GM12878 (cell line): ENCODE results near the gene HIVEP1. TPM values are rescaled to one million over a fixed set of nuclear protein-coding genes. Genes with fewer than 3 reads are reported as not detected.

Source experiments
- ATF7 ChIP-seq: fragments of 450-650 bp; IDR thresholded peaks from 2 replicates; pipeline ENCODE4 v1.6.1; 2016; ENCODE audit warnings: low read depth, mild to moderate bottlenecking
- BACH1 ChIP-seq: fragments of 450-650 bp; IDR thresholded peaks from 2 replicates; pipeline ENCODE4 v1.6.1; 2017; ENCODE audit warnings: mild to moderate bottlenecking, borderline replicate concordance
- BCL11A ChIP-seq: IDR thresholded peaks from 2 replicates; pipeline ENCODE4 v1.6.1; 2011; ENCODE audit warnings: low read depth, low read length
- BHLHE40 ChIP-seq, 2 experiments: fragments of 450-650 bp in 1 of 2; IDR thresholded peaks; 2 replicates each; pipeline ENCODE4 v1.6.1; 2011 to 2017; ENCODE audit warnings: low read depth in 2 of 2, borderline replicate concordance in 1 of 2, improper control_type of control experiment in 1 of 2, low read length in 1 of 2, mild to moderate bottlenecking in 1 of 2
- IKZF2 ChIP-seq, 2 experiments: fragments of 450-650 bp; IDR thresholded peaks; 2 replicates each; pipeline ENCODE4 v1.6.1; 2017; ENCODE audit warnings: mild to moderate bottlenecking in 2 of 2, moderate library complexity in 2 of 2
- LARP7 ChIP-seq: fragments of 450-650 bp; IDR thresholded peaks from 2 replicates; pipeline ENCODE4 v1.6.1; 2017; ENCODE audit warnings: mild to moderate bottlenecking
- MEF2A ChIP-seq: IDR thresholded peaks from 2 replicates; pipeline ENCODE4 v1.6.1; 2011; ENCODE audit warnings: low read depth, mild to moderate bottlenecking, low read length, moderate library complexity; ENCODE audit not compliant: insufficient read depth
- MEF2B ChIP-seq: fragments of 450-650 bp; IDR thresholded peaks from 2 replicates; pipeline ENCODE4 v1.6.1; 2018; ENCODE audit warnings: mild to moderate bottlenecking, moderate library complexity; ENCODE audit not compliant: partially characterized antibody, poor library complexity, severe bottlenecking
- MTA2 ChIP-seq: fragments of 450-650 bp; IDR thresholded peaks from 2 replicates; pipeline ENCODE4 v1.6.1; 2016; ENCODE audit warnings: low read depth, mild to moderate bottlenecking, moderate library complexity
- NBN ChIP-seq: fragments of 450-650 bp; IDR thresholded peaks from 2 replicates; pipeline ENCODE4 v1.6.1; 2016
- NFYB ChIP-seq: IDR thresholded peaks from 2 replicates; pipeline ENCODE4 v1.6.1; 2011; ENCODE audit warnings: low read depth, mild to moderate bottlenecking, low read length, improper control_type of control experiment, moderate library complexity; ENCODE audit not compliant: insufficient read depth
- RBBP5 ChIP-seq: fragments of 200-600 bp; sonication (generic); conservative IDR thresholded peaks from 2 replicates; pipeline ENCODE4 v1.6.1; 2016
- SIX5 ChIP-seq: IDR thresholded peaks from 2 replicates; pipeline ENCODE4 v1.6.1; 2011; ENCODE audit warnings: mild to moderate bottlenecking, low read depth, low read length, moderate library complexity; ENCODE audit not compliant: severe bottlenecking
- SPI1 ChIP-seq: IDR thresholded peaks from 2 replicates; pipeline ENCODE4 v1.6.1; 2011; ENCODE audit warnings: low read depth, mild to moderate bottlenecking, low read length, moderate library complexity, borderline replicate concordance; ENCODE audit not compliant: insufficient read depth
- ZBED1 ChIP-seq: IDR thresholded peaks from 2 replicates; pipeline ENCODE4 v1.6.1; 2016; ENCODE audit warnings: borderline replicate concordance
- ZNF24 ChIP-seq: fragments of 450-650 bp; IDR thresholded peaks from 2 replicates; pipeline ENCODE4 v1.6.1; 2017; ENCODE audit warnings: antibody characterized with exemption, mild to moderate bottlenecking
- polyA plus RNA-seq, 11 experiments: library from polyadenylated mRNA; depleted of rRNA in 4 of 11; unstranded in 6 of 11; stranded (reverse) in 5 of 11; fragments of >200 nt; fragmentation: Nextera tagmentation in 4 of 11; fragmentation: Illumina TruSeq in 1 of 11; extraction: Ambion mirVana in 4 of 11; extraction: Trizol in 1 of 11; gene quantifications; 1 replicate in 1 of 11; 2 replicates in 10 of 11; pipeline versions ENCODE4 v1.2.1 to v1.2.3, GENCODE V29; 2011 to 2016; ENCODE audit warnings: inconsistent platforms in 2 of 11, missing spikeins in 2 of 11, low read depth in 1 of 11
- total RNA-seq, 4 experiments: library from RNA; depleted of rRNA in 3 of 4; stranded (reverse); fragments of >200 nt in 3 of 4; fragmentation: Illumina TruSeq in 1 of 4; extraction: Trizol in 1 of 4; gene quantifications; 2 replicates each; pipeline versions ENCODE4 v1.2.1 to v1.2.3, GENCODE V29; 2013 to 2021
- TF ChIP-seq, protein P1 (sequence below): fragments of 450-650 bp; IDR thresholded peaks from 2 replicates; pipeline ENCODE4 v1.6.1; 2016; ENCODE audit warnings: mild to moderate bottlenecking, moderate library complexity, borderline replicate concordance
- TF ChIP-seq, protein P2 (sequence below): IDR thresholded peaks from 2 replicates; pipeline ENCODE4 v1.6.1; 2012; ENCODE audit warnings: mild to moderate bottlenecking, low read depth, low read length
- TF ChIP-seq, protein P3 (sequence below): fragments of 450-650 bp; formaldehyde crosslinking; IDR thresholded peaks from 2 replicates; pipeline ENCODE4 v1.5.0; 2022; ENCODE audit warnings: mild to moderate bottlenecking, missing genetic modification characterization
- TF ChIP-seq, protein P4 (sequence below): IDR thresholded peaks from 2 replicates; pipeline ENCODE4 v1.6.1; 2012; ENCODE audit warnings: low read depth, low read length, improper control_type of control experiment

Gene HIVEP1
- total and polyA plus RNA-seq, 10 of the 15 experiments (the other 5 are each of a cell fraction or from before 2014, with no cell fraction given): 4.3 to 37.5 (median 21.6) TPM

DNA sequence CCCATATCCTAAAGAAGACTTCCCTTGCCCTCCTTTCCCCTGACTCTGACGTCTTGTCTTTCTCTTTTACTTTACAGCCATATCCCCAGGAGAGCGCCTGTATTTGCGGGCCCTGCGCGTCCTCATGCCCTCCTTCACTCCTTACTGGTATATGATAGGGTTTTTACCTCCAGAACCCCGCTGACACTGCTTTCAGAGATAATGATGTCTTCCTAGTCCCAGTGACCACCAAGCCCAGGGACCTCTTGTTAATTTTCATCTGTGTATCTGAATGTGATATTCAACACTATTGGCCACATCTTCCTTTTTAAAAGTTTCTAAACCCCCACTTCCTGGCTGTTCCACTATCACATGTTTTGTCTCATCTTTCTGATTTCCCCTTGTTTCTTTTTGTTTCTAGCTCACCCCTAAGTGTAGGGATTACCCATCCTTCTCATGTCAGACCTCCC lies 102.0 kb downstream of the HIVEP1 start (continued):
- TF ChIP-seq IKZF2 (IDR thresholded peaks at IDR 0.05) (peak; percentile 73 to 84; a peak in 3 of 4 replicates), ATF7 (peak; percentile 76), NFYB (no peak), MEF2A (no peak), BACH1 (no peak), ZNF24 (no peak), RBBP5 (no peak), SIX5 (no peak), SPI1 (peak; percentile 10; the same call in 1 of the 2 replicates), NBN (peak; percentile 69), MEF2B (peak; percentile 81), LARP7 (no peak), ZBED1 (no peak), BHLHE40 (IDR thresholded peaks at IDR 0.05; ENCODE audit: borderline replicate concordance in 1 of 2, low read depth in 2 of 2, low read length in 1 of 2) (0 out of 4 replicates have a peak, but pooled peaks have one; percentile 19), MTA2 (peak; percentile 82), BCL11A (0 out of 2 replicates have a peak, but pooled peaks have one; percentile 13)
- TF ChIP-seq, protein P1, sequence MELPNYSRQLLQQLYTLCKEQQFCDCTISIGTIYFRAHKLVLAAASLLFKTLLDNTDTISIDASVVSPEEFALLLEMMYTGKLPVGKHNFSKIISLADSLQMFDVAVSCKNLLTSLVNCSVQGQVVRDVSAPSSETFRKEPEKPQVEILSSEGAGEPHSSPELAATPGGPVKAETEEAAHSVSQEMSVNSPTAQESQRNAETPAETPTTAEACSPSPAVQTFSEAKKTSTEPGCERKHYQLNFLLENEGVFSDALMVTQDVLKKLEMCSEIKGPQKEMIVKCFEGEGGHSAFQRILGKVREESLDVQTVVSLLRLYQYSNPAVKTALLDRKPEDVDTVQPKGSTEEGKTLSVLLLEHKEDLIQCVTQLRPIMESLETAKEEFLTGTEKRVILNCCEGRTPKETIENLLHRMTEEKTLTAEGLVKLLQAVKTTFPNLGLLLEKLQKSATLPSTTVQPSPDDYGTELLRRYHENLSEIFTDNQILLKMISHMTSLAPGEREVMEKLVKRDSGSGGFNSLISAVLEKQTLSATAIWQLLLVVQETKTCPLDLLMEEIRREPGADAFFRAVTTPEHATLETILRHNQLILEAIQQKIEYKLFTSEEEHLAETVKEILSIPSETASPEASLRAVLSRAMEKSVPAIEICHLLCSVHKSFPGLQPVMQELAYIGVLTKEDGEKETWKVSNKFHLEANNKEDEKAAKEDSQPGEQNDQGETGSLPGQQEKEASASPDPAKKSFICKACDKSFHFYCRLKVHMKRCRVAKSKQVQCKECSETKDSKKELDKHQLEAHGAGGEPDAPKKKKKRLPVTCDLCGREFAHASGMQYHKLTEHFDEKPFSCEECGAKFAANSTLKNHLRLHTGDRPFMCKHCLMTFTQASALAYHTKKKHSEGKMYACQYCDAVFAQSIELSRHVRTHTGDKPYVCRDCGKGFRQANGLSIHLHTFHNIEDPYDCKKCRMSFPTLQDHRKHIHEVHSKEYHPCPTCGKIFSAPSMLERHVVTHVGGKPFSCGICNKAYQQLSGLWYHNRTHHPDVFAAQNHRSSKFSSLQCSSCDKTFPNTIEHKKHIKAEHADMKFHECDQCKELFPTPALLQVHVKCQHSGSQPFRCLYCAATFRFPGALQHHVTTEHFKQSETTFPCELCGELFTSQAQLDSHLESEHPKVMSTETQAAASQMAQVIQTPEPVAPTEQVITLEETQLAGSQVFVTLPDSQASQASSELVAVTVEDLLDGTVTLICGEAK: no peak; the same call in 1 of the 2 replicates
- TF ChIP-seq, protein P2, sequence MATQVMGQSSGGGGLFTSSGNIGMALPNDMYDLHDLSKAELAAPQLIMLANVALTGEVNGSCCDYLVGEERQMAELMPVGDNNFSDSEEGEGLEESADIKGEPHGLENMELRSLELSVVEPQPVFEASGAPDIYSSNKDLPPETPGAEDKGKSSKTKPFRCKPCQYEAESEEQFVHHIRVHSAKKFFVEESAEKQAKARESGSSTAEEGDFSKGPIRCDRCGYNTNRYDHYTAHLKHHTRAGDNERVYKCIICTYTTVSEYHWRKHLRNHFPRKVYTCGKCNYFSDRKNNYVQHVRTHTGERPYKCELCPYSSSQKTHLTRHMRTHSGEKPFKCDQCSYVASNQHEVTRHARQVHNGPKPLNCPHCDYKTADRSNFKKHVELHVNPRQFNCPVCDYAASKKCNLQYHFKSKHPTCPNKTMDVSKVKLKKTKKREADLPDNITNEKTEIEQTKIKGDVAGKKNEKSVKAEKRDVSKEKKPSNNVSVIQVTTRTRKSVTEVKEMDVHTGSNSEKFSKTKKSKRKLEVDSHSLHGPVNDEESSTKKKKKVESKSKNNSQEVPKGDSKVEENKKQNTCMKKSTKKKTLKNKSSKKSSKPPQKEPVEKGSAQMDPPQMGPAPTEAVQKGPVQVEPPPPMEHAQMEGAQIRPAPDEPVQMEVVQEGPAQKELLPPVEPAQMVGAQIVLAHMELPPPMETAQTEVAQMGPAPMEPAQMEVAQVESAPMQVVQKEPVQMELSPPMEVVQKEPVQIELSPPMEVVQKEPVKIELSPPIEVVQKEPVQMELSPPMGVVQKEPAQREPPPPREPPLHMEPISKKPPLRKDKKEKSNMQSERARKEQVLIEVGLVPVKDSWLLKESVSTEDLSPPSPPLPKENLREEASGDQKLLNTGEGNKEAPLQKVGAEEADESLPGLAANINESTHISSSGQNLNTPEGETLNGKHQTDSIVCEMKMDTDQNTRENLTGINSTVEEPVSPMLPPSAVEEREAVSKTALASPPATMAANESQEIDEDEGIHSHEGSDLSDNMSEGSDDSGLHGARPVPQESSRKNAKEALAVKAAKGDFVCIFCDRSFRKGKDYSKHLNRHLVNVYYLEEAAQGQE: no peak
- TF ChIP-seq, protein P3, sequence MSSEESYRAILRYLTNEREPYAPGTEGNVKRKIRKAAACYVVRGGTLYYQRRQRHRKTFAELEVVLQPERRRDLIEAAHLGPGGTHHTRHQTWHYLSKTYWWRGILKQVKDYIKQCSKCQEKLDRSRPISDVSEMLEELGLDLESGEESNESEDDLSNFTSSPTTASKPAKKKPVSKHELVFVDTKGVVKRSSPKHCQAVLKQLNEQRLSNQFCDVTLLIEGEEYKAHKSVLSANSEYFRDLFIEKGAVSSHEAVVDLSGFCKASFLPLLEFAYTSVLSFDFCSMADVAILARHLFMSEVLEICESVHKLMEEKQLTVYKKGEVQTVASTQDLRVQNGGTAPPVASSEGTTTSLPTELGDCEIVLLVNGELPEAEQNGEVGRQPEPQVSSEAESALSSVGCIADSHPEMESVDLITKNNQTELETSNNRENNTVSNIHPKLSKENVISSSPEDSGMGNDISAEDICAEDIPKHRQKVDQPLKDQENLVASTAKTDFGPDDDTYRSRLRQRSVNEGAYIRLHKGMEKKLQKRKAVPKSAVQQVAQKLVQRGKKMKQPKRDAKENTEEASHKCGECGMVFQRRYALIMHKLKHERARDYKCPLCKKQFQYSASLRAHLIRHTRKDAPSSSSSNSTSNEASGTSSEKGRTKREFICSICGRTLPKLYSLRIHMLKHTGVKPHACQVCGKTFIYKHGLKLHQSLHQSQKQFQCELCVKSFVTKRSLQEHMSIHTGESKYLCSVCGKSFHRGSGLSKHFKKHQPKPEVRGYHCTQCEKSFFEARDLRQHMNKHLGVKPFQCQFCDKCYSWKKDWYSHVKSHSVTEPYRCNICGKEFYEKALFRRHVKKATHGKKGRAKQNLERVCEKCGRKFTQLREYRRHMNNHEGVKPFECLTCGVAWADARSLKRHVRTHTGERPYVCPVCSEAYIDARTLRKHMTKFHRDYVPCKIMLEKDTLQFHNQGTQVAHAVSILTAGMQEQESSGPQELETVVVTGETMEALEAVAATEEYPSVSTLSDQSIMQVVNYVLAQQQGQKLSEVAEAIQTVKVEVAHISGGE (CRISPR knock-in tag): no peak
- TF ChIP-seq, protein P4, sequence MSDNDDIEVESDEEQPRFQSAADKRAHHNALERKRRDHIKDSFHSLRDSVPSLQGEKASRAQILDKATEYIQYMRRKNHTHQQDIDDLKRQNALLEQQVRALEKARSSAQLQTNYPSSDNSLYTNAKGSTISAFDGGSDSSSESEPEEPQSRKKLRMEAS: no peak; the same call in 1 of the 2 replicates
